HG03460 (cell line): Measurements from ENCODE around the gene CD302.
A peak's percentile ranks its signal among the peaks of the same experiment; 100 is the strongest.
"Not testable (repeated sequence)": the region's sequence is repeated elsewhere in the genome, so short reads cannot be mapped to it uniquely, and the experiment has no call there.

Experiments
- ATAC-seq: cut with Tn5 transposase; IDR thresholded peaks from one replicate; pipeline ENCODE4 v1.9.1; 2021; ENCODE audit not compliant: unreplicated experiment

CD302 gene, protein sequence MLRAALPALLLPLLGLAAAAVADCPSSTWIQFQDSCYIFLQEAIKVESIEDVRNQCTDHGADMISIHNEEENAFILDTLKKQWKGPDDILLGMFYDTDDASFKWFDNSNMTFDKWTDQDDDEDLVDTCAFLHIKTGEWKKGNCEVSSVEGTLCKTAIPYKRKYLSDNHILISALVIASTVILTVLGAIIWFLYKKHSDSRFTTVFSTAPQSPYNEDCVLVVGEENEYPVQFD

DNA sequence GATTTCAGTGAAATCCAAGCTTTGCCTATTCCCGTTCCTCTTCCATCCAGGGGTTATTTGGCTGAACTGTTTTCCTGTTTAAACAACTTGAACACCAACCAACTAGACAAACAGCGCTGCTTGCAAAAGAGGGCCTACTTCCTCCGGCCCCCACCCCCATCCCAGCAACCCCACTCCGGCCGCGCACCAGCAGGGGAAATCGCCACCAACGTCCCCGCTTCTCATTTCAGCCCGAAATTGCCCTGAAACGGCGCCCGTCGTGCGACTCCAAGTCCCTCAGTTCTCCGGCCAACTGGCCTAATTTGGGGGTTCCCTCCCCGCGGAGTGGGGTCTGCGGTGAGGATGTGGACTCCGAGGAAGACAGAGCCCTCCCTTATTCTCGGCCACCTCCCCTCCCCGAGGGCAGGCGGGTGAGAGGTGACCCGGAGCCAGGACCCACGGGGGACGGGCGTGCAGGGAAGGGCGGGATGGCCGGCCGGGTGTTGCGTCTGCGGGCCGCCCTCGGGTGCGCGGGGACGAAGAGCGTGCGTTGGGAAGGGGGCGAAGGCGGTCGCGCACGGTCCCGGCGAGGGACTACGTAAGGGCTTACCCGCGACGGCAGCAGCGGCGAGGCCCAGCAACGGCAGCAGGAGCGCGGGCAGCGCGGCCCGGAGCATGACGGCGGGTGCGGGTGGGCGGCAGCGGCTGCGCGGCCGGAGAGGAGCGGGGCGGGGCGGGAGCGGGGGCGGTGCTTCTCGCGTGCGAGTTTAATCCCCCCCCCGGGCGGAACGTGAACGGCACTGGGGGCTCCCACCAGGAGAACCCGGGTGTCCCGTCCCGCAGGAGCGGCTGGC lies at the start of gene CD302:
TSS of gene CD302 (minus strand) at position 666 of the 833 bp plus-strand sequence. CDS start at position 656, 10 bp downstream.
- ATAC-seq: peak; percentile 58

DNA sequence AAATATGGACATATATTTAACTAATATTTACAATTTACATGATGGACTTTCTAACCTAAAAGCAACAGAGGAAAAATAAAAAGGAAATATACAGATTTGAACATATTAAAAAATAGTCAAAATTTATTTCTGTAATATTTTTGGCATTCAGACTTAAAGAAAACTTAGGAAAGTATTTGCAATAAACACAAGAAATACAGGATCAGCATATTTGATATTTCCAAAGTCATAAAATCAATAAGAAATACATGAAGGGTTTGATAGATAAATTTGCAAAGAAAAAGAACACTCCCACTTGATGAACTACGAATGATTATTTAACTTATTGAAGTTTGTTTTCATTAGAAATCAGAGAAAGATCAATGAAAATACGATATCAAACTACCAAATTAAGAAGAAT lies 48.6 kb upstream of the CD302 start:
- ATAC-seq: no peak

DNA sequence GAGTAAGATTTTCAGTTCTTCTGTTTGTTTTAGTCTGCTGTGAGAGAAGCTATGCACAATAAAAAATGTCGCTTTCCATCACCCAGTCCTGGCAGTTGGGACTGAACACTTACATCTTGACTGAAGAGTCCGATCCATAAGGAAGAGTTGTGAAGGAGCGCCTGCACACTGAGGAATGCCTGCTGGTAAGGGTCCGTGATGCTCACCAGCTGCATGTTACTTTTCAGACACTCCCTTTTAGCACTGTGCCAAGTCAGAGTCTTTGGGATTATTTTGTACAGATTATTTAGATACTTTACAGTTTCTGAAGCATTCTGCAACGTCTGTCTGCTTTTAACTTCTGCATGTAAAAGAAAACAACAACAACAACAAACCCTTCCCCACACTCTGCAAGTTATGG lies 42.6 kb upstream of the CD302 start:
- no peak for ATAC-seq

DNA sequence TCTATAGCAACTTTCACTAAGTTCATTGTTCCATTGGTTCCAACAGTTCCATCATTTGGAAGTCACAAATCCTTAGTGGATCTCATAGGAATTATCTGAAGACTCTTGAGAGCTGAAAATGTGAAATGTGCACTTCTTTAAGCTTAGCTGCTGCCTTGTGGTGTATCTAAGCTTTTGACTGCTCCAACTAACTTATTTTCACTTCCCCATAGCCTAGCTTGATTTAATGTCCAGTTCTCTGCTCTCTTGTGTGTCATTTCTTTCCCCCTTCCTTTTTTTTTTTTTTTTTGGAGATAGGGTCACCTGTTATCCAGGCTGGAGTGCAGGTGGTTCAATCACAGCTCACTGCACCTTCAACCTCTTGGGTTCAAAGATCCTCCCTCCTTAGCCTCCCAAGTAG lies 34.9 kb upstream of the CD302 start:
- ATAC-seq: no peak

DNA sequence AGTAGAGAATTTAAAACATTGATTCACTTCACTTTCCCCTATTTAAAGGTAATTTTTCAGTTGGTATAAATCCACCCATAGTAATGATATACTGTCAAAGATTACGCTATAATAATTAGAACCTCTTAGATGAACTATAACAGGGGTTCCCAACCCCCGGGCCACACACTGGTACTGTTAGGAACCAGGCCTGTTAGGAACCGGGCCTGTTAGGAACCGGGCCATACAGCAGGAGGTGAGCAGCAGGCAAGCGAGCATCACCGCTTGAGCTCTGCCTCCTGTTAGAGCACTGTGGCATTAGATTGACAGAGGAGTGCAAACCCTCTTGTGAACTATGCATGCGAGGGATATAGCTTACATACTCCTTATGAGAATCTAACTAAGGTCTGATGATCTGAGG lies 34.0 kb upstream of the CD302 start:
- no peak for ATAC-seq

DNA sequence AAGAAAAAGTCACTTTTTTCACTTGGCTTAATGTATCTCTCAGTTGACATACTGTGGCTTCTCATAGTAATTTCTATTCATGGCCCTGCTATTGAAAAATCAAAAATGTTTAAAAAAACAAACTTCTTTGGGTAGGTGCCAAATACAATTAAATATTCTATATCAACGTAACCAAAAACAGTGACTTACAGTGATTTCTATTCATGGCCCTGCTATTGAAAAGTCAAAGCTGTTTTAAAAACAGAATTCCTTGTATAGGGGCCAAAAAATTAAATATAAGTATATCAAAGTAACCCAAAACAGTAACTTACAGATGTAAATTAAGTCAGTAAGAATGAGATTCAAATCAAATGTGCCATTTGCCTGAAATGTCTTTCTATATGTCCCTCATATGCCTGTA lies 31.4 kb upstream of the CD302 start:
- no peak for ATAC-seq

DNA sequence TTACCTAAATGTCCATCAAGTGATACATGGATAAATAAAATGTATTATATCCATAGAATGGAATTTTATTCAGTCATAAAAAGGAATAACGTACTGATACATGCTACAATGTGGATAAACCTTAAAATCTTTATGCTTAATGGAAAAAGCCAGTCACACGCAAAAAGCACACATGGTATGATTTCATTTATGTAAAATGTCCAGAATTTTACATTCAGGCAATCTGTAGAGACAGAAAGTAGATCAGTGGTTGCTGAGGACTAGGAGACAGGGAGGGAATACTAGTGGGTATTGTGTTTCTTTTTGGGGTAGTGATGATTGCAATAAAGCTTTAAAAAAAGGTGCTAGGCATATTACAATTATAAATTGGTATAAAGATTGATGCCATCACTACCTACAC lies 30.7 kb upstream of the CD302 start:
- no peak for ATAC-seq

DNA sequence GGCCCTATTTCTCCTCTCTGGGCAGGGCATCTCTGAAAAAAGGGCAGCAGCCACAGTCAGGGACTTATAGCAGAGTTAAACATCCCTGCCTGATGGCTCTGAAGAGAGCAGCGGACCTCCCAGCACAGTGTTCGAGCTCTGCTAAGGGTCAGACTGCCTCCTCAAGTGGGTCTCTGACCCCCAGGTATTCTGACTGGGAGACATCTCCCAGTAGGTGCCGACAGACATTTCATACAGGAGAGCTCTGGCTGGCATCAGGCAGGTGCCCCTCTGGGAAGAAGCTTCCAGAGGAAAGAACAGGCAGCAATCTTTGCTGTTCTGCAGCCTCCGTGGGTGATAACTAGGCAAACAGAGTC lies 24.4 kb upstream of the CD302 start:
- ATAC-seq: not testable (repeated sequence)

DNA sequence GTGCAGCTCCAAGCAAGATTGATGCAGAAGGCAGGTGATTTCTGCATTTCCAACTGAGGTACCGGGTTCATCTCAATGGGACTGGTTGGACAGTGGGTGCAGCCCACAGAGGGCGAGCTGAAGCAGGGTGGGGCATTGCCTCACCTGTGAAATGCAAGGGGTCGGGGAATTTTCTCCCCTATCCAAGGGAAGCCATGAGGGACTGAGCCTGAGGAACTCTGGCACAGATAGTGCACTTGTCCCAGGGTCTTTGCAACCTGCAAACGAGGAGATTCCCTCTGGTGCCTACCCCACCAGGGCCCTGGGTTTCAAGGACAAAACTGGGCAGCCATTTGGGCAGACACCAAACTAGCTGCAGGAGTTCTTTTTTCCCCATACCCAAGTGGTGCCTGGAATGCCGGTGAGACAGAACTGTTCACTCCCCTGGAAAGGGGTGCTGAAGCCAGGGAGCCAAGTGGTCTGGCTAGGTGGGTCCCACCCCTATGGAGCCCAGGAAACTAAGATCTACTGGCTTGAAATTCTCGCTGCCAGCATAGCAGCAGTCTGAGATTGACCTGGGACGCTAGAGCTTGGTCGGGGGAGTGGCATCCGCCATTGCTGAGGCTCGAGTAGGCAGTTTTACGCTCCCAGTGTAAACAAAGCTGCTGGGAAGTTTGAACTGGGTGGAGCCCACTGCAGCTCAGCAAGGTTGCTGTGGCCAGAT lies 23.9 kb upstream of the CD302 start:
- ATAC-seq: not testable (repeated sequence)

DNA sequence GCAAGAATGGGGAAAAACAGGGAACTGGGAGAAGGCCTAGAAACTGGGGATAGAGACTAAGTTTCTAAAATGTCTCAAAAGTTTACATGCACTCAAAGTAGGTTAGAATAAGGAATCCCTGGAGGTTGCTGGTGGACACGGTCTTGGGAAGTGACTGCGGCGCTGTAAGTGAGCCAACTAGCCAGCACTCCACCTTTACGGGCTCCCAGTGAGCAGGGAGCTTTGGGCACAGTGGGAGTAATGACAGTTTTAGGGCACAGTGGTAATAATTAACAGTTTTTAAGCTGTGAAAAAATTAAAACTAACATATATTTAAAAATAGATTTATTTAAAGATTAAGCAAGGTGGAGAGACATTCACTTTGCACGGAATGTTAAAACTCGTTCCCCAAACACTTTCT lies 20.9 kb upstream of the CD302 start:
- no peak for ATAC-seq

DNA sequence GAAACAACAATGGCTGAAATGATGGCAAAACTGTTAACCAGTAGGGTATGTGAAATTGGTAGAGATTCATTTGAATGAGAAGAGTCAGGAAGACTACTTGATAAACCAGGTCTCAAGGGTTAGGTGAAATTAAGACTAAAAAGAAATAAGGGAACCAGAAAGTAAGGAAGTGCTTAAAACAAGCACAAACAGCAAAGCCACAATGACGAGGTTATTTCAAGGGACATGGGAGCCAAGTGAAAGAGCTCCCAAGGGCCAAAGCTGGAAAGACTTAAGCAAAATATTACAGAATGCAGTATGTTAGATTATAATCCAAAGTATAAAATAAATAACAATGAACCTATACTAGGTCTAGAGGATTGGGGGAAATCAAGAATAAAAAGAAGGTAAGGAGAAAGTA lies 19.3 kb upstream of the CD302 start:
- no peak for ATAC-seq

DNA sequence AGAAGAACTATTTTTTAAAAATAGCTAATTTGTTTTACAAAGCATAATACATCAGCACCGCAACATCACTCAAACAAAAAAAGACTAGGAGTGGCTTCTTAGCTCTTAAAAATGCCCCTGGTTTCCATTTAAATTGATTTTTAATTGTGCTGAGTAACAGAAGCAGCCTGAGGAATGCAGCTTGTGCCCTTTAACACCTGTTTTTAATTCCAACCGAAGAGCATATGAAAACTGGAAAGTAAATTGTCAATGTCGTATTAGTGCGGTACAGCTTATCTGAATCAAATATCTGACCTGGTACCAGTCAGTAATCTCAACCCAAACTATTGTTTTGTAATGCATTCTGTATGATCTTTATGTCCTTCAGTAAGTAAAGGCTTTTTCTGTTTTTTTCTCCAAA lies 13.2 kb upstream of the CD302 start:
- ATAC-seq: no peak

DNA sequence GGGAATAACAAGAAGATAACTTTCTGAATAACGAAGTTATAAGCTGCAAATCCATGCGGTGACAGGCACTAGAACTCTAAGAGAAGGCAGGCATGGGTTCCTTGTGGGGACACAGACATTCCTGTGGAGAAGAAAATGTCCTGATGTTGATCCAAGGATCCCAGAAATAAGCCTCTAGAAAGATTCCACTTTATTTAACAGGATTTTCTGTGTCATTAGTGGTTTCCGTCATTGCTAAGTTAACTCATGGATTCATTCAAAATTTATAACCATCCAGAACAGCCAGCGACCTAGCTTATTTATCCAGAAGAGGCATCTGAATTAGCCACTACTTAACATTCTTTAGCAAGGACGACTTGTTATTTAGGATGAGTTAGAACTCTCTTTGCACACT lies 10.0 kb upstream of the CD302 start:
- ATAC-seq: no peak

DNA sequence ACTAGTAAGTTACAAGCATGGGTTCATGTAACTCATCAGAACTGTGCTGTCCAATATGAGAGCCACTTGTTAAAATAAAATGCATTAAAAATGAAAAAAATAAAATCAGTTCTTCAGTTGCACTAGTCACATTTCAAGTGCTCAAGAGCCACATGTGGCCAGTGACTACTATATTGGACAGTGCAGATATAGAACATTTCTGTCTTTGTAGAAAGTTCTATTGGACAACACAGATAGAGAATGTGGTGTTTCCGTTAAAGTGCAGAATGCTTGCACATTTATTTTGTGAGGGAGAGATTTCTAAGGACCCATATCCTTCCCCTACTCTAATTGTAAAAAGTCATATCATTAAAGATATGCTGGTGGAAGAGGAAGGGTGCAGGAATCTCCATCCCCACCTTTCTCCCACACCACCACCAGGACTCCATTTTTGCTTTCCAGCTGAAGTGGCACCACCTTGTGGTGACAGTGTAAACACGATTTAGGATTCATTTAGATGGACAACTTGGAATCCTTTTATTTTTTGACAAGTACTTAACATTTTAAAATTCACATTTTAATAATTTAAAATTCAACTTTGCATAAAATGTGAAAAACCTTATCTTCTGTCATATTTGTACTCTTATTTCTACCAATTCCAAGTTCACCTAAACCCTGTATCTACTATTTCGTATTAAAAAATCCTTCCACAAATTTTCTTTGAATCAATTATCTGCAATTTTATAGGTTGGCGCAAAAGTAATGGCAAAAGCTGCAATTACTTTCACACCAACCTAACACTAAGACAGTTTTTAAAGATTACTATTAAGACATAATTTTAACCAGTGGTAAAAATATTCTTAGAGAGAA lies 9.4 kb upstream of the CD302 start:
- ATAC-seq: no peak

DNA sequence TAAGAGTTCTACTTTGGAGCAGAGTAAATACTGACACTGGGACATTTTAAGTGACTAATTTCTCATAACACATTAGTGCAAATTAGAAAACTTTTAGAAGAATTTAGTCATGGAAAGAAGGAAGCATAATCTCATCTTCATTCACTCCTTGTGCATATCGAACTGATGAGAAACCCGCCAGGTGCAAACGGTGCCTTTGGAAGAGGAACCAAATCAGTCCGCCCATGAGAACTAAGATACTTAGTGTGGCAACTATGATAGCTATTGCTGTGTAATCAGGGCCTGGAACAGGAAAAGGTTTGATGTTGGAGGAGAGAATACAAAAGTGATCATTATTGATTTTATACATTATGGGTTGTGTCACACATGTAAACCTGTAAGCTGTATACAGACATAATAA lies 6.9 kb upstream of the CD302 start:
- ATAC-seq: no peak

DNA sequence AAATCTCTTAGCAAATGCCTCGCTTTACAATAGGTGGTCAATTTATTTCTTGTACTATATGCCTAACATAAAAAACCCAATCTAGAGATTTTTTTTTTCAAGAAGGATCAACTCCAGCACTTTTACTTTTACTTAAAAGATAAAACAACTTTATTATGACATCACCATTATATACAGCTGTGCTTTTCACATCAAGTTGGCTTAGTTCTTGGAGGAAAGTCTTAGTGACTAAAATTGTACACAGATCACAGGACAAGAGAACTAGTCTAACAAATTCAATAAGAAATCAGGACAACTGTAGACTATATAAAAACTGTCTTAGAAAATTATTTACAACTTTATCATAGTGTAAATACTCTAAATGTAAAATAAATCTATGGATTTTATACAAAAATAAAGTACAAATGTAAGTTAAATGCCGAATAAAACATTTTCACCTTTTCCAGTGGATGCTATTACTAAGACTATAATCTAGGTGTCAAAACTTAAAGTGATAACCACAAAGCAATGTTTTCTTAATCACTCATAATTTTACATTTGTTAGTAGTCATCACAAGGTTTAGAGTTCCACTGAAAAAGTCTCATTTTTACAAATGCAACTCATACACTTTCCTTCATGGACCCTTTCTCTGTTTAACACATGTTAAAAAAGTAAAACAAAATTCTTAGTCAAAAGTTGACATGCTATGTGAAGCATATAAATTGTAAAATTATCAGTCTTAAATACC lies 5.4 kb upstream of the CD302 start:
- ATAC-seq: no peak

DNA sequence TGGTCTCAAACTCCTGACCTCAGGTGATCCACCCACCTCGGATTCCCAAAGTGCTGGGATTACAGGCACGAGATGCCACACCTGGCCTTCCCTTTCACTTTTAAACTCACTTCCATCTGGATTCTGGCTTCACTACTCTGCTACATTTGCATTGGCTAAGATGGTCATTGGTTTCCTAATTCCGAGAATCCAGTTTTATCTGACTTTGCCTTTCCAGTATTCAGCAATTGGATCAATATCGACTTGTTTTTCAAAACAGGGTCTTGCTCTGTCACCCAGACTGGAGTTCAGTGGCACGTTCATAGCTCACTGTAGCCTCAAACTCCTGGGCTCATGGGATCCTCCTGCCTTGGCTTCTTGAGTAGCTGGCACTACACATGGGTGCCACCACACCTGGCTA lies 4.7 kb upstream of the CD302 start:
- no peak for ATAC-seq

DNA sequence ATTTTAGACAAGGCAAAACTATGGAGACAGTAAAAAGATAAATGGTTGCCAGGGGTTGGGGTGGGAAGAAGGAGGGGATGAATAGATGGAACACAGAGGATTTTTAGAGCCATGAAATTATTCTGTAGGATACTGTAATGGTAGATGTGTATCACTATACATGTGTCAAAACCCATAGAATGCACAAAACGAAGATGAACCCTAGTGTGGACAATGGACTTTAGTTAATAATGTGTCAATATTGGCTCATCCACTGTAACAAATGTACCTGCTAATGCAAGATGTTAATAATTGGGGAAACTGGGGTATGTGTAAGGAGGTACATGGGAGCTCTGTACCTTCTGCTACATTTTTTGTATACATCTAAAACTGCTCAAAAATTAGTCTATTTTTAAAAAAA lies 1.8 kb upstream of the CD302 start:
- ATAC-seq: no peak

DNA sequence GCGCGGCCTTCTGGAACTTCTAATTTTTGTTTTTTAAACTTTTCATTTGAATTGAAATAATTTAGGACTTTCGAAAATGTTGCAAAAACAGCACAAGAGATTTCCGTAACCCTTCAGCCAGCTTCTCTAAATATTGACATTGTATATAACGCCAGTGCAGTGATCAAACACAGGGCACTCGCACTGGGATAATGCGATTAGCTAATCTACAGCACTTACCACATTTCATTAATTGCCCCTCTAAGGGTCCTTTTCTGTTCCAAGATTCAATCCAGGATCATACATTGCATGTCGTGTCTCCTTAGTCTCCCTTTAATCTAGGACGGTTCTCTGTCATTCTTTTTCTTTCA lies 343 bp upstream of the CD302 start:
- no peak for ATAC-seq

DNA sequence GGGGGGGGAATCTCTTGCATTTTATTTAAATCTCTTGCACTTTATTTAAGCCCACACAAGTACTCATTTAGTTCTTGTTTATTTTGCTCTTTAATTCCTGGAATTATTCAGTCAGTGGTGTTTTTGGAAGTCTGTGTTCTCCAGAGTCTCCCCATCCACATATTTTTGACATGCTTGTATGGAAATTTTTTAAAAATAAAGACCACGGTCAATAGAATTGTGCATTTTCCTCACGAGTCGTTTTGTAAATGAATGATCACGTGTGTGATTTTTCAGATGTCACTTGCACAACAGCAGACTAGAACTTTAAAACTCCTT lies 824 bp downstream of the CD302 start:
- no peak for ATAC-seq
